Sigmoid colon (tissue), 7 donors: Measurements from ENCODE around the gene MORN2. TPM values are rescaled to one million over a fixed set of nuclear protein-coding genes. Genes with fewer than 3 reads are reported as not detected.

Experiments used
- DNase-seq: peaks from one replicate; pipeline ENCODE4 v3.0.0-alpha.2; 2019
- H3K27ac ChIP-seq, 4 donors: fragments of 200-600 bp; sonication (generic); one replicate each; pipeline ENCODE4 v1.5.1; 2016 to 2019; ENCODE audit warnings: mild to moderate bottlenecking in 1 of 4
- H3K27me3 ChIP-seq, 3 donors: fragments of 200-600 bp; sonication (generic); one replicate each; pipeline ENCODE4 v1.5.1; 2019; ENCODE audit warnings: mild to moderate bottlenecking in 1 of 3
- H3K36me3 ChIP-seq, 4 donors: fragments of 200-600 bp; sonication (generic); one replicate each; pipeline ENCODE4 v1.5.1; 2016 to 2019
- H3K4me1 ChIP-seq, 4 donors: fragments of 200-600 bp; sonication (generic); one replicate each; pipeline ENCODE4 v1.5.1; 2017 to 2019
- H3K4me3 ChIP-seq, 4 donors: fragments of 200-600 bp; sonication (generic); one replicate each; pipeline ENCODE4 v1.5.1; 2017 to 2019; ENCODE audit warnings: mild to moderate bottlenecking in 2 of 4, moderate library complexity in 1 of 4
- H3K9me3 ChIP-seq, 4 donors: fragments of 200-600 bp in 3 of 4; sonication (generic) in 3 of 4; one replicate each; pipeline versions ENCODE4 v1.5.1 to v1.6.1; 2013 to 2019
- EP300 ChIP-seq, 4 donors: sonication (generic); formaldehyde crosslinking; IDR thresholded peaks; one replicate each; pipeline ENCODE4 v1.6.1; 2017; ENCODE audit warnings: antibody characterized with exemption in 4 of 4
- POLR2A ChIP-seq, 2 donors: fragments of 450-650 bp; IDR thresholded peaks; one replicate each; pipeline ENCODE4 v1.6.1; 2016; ENCODE audit warnings: antibody characterized with exemption in 2 of 2, mild to moderate bottlenecking in 2 of 2, moderate library complexity in 2 of 2
- POLR2AphosphoS5 ChIP-seq, 4 donors: sonication (generic); formaldehyde crosslinking; IDR thresholded peaks; one replicate each; pipeline ENCODE4 v1.6.1; 2017; ENCODE audit warnings: antibody characterized with exemption in 4 of 4
- WGBS, 2 donors: extraction: QIAGEN DNeasy Blood & Tissue Kit; methylation state at CpG; one replicate each; pipeline ENCODE4 v1.1.7; 2013; 5-methylcytosine and 5-hydroxymethylcytosine counted together
- intact Hi-C: fragments of 100-400 bp; cut with DNase I; formaldehyde crosslinking; loops from one replicate; pipeline ENCODE4 v1.15.1; 2023
- polyA plus RNA-seq, 3 donors: library from polyadenylated mRNA; stranded (reverse); fragments of 200-250 nt; gene quantifications; one replicate each; pipeline ENCODE4 v1.2.3, GENCODE V29; 2013
- total RNA-seq, 4 donors: library from RNA; depleted of rRNA; stranded (reverse); fragments of >200 nt; gene quantifications; one replicate each; pipeline ENCODE4 v1.1.0, GENCODE V29; 2016
- TF ChIP-seq, protein P1 (sequence below), 4 experiments: fragments of 450-650 bp in 3 of 4; fragments of 200-600 bp in 1 of 4; IDR thresholded peaks; one replicate each; pipeline ENCODE4 v1.5.1; 2016 to 2019; ENCODE audit warnings: antibody characterized with exemption in 4 of 4, mild to moderate bottlenecking in 3 of 4, moderate library complexity in 2 of 4
- donor health status: healthy with polysubstance abuse.
- donor health status: Bipolar disorder and iron deficiency.
- donor health status: healthy.

Gene MORN2
- total and polyA plus RNA-seq, 7 donors, result 6.4 to 30.6 (median 17.3) TPM

DNA sequence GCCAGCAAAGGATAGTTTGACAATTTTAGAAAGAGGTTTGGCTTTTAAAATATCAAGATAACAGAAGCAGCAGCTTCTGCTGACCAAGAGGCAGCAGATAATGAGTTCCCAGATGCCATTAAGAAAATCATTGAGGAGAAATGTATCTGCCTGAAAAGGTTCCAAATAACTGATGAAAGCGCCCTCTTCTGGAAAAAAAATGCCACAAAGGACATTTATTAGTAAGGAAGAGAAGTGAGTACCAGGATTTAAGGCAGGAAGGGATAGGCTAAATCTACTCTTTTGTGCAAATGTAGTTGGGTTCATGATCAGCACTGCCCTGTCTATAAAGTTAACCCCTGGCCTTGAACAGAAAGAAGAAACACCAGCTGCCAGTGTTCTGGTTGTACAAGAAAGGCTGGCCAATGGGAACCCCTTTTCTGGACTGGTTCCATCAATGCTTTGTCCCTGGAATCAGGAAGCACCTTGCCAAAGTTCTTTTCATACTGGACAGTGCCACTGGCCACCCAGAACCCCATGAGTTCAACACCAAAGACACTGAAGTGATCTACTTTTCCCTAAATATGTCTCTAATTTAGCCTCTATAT is 40.7 kb upstream of the MORN2 start:
- no peak for DNase-seq
- Histone ChIP-seq H3K27ac (no peak overlapping the region), H3K4me3 (no peak overlapping the region), H3K36me3 (peaks cover 0 to 71% (median 7%) of the 10 kb centered on the region in 4 donors), H3K4me1 (no peaks in the 10 kb centered on the region), H3K27me3 (no peaks in the 10 kb centered on the region), H3K9me3 (no peaks in the 10 kb centered on the region)
- TF ChIP-seq POLR2AphosphoS5 (IDR thresholded peaks at IDR 0.05) (no peak), EP300 (IDR thresholded peaks at IDR 0.05) (no peak)
- intact Hi-C loops, result no loop called here
- WGBS, 2 donors, result 24 to 49% methylated on average over 1 of the region's 1 CpG

DNA sequence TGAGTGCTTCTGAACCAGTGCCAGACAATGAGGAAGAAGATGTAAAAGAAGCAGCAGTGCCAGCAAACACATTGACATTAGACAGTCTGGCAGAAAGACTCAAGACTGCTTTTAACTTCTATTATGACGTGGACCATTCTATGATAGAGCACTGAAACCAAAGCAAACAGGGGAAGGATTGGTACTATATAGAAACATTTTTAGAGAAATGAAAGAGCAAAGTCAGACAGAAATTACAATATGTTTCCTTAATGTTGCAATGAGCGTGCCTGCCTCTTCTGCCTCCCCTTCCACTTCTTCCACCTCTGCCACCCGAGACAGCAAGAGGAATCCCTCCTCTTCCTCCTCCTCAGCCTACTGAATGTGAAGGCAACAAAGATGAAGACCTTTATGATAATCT is 39.8 kb upstream of the MORN2 start:
- intact Hi-C loops, result no loop called here
- H3K27me3 ChIP-seq, result no peaks in the 10 kb centered on the region
- no peak for TF ChIP-seq POLR2A (IDR thresholded peaks at IDR 0.05)
- no peak for TF ChIP-seq POLR2AphosphoS5 (IDR thresholded peaks at IDR 0.05)
- TF ChIP-seq EP300 (IDR thresholded peaks at IDR 0.05), result no peak
- TF ChIP-seq, protein P1, sequence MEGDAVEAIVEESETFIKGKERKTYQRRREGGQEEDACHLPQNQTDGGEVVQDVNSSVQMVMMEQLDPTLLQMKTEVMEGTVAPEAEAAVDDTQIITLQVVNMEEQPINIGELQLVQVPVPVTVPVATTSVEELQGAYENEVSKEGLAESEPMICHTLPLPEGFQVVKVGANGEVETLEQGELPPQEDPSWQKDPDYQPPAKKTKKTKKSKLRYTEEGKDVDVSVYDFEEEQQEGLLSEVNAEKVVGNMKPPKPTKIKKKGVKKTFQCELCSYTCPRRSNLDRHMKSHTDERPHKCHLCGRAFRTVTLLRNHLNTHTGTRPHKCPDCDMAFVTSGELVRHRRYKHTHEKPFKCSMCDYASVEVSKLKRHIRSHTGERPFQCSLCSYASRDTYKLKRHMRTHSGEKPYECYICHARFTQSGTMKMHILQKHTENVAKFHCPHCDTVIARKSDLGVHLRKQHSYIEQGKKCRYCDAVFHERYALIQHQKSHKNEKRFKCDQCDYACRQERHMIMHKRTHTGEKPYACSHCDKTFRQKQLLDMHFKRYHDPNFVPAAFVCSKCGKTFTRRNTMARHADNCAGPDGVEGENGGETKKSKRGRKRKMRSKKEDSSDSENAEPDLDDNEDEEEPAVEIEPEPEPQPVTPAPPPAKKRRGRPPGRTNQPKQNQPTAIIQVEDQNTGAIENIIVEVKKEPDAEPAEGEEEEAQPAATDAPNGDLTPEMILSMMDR (IDR thresholded peaks at IDR 0.05), result no peak
- no peak for DNase-seq
- WGBS, 2 donors, result 66 to 86% methylated on average over 3 of the region's 3 CpGs
- peak overlapping the region in 1 of 4 donors; percentile 10 for H3K27ac ChIP-seq
- H3K36me3 ChIP-seq, result peaks cover 0 to 77% (median 7%) of the 10 kb centered on the region in 4 donors
- no peaks in the 10 kb centered on the region for H3K9me3 ChIP-seq
- no peak overlapping the region for H3K4me3 ChIP-seq
- no peaks in the 10 kb centered on the region for H3K4me1 ChIP-seq

- no peaks in the 10 kb centered on the region for H3K27me3 ChIP-seq
- no peaks in the 10 kb centered on the region for H3K4me1 ChIP-seq
- no peaks in the 10 kb centered on the region for H3K9me3 ChIP-seq
- no peak overlapping the region for H3K4me3 ChIP-seq
- WGBS, 2 donors, result 94 to 97% methylated on average over 2 of the region's 2 CpGs
- no peak for TF ChIP-seq POLR2AphosphoS5 (IDR thresholded peaks at IDR 0.05)
- TF ChIP-seq, protein P1 (IDR thresholded peaks at IDR 0.05), result no peak
- no peak for TF ChIP-seq POLR2A (IDR thresholded peaks at IDR 0.05)
- no peak for TF ChIP-seq EP300 (IDR thresholded peaks at IDR 0.05)
- intact Hi-C loops, result no loop called here
- peaks cover 0 to 85% (median 9%) of the 10 kb centered on the region in 4 donors for H3K36me3 ChIP-seq
- no peak for DNase-seq
- H3K27ac ChIP-seq, result no peak overlapping the region
Measured at GRCh38 chr2:38836791-38837190, 39.0 kb upstream of the MORN2 start.

- TF ChIP-seq POLR2AphosphoS5 (IDR thresholded peaks at IDR 0.05) (no peak), POLR2A (IDR thresholded peaks at IDR 0.05) (no peak)
- H3K27ac ChIP-seq, result no peak overlapping the region
- intact Hi-C loops, result no loop called here
- no peaks in the 10 kb centered on the region for H3K4me1 ChIP-seq
- no peak for DNase-seq
- H3K36me3 ChIP-seq, result peaks cover 7 to 82% (median 15%) of the 10 kb centered on the region in 4 donors
- no peaks in the 10 kb centered on the region for H3K9me3 ChIP-seq
- no peak overlapping the region for H3K4me3 ChIP-seq
- WGBS, 2 donors, result 75 to 85% methylated on average over 3 of the region's 3 CpGs
- no peaks in the 10 kb centered on the region for H3K27me3 ChIP-seq
Measured at GRCh38 chr2:38850045-38850444, 25.7 kb upstream of the MORN2 start.

DNA sequence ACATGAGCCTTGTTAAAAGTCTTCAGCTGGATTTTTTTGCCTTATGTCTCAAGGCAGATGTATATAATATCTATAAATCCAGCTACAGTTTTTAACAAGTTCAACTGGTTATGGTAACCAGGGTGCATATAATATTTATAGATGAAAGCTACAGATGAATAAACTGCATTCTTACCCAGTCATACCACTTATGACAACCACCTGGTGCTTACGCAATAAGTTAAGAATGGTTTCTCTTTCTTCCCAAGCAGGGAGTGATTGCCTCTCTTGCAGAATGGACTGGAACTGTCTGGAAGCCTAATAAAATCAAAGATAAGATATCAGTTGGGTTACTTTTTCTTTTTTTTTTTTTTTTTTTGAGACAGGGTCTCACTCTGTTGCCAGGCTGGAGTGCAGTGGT is 19.6 kb upstream of the MORN2 start:
- no peaks in the 10 kb centered on the region for H3K9me3 ChIP-seq
- intact Hi-C loops, result no loop called here
- TF ChIP-seq EP300 (IDR thresholded peaks at IDR 0.05) (no peak), POLR2A (IDR thresholded peaks at IDR 0.05) (no peak), POLR2AphosphoS5 (IDR thresholded peaks at IDR 0.05) (no peak)
- TF ChIP-seq, protein P1 (IDR thresholded peaks at IDR 0.05), result no peak
- H3K36me3 ChIP-seq, result peaks cover 22 to 90% (median 23%) of the 10 kb centered on the region in 4 donors
- no peaks in the 10 kb centered on the region for H3K27me3 ChIP-seq
- H3K4me3 ChIP-seq, result no peak overlapping the region
- no peak overlapping the region for H3K27ac ChIP-seq
- WGBS, 2 donors, result 96 to 97% methylated on average over 1 of the region's 1 CpG
- no peaks in the 10 kb centered on the region for H3K4me1 ChIP-seq
- DNase-seq, result no peak

- Histone ChIP-seq H3K9me3 (no peaks in the 10 kb centered on the region), H3K4me3 (no peak overlapping the region), H3K4me1 (no peaks in the 10 kb centered on the region), H3K27me3 (no peaks in the 10 kb centered on the region), H3K27ac (no peak overlapping the region), H3K36me3 (peaks cover 12 to 72% (median 23%) of the 10 kb centered on the region in 4 donors)
- intact Hi-C loops, result no loop called here
- TF ChIP-seq EP300 (IDR thresholded peaks at IDR 0.05), result no peak
- no peak for DNase-seq
Measured at GRCh38 chr2:38862476-38862875, 13.3 kb upstream of the MORN2 start.
